ENCODE measurements around the gene ETFA. TPM values are rescaled to one million over a fixed set of nuclear protein-coding genes. Genes with fewer than 3 reads are reported as not detected.
A peak's percentile ranks its signal among the peaks of the same experiment; 100 is the strongest.

ETFA gene
- total RNA-seq, result 100 to 1,000 TPM; 108 to 111 TPM

- DNase-seq (peak; percentile 95), ATAC-seq (peak; percentile 99)
- Mint-ChIP-seq H3K27ac (peak within 1 kb of the TSS; percentile 84), H3K27me3 (ENCODE audit: low read depth) (no peaks in the 10 kb centered on the region), H3K36me3 (ENCODE audit: low read depth) (peaks cover 13% of the 10 kb centered on the region), H3K4me1 (ENCODE audit: low read depth) (peaks cover 27% of the 10 kb centered on the region), H3K9me3 (ENCODE audit: insufficient read depth) (no peaks in the 10 kb centered on the region), H3K4me3 (peak within 1 kb of the TSS; percentile 92)
- CTCF ChIA-PET, result interaction anchor here (2.1 kb wide), 1 partner anchor 25 kb away, joined by 8 read pairs; no protein-coding TSS in a partner anchor
- POLR2A ChIA-PET, result interaction anchor here (0.7 to 1.5 kb wide), 3 partner anchors 32 to 1232 kb away, joined by 3 to 6 read pairs (median 3); no protein-coding TSS in a partner anchor
Observed at GRCh38 chr15:76311100-76311953, at the start of gene ETFA. ETFA (minus strand) TSS chr15:76311469; CDS start chr15:76311388, 81 bp downstream.

GRCh38 chr15:76360416-76360815, 49.1 kb upstream of the ETFA start:
- Mint-ChIP-seq H3K9me3 (ENCODE audit: insufficient read depth) (no peaks in the 10 kb centered on the region), H3K27ac (no peak overlapping the region), H3K4me1 (ENCODE audit: low read depth) (no peaks in the 10 kb centered on the region), H3K27me3 (ENCODE audit: low read depth) (no peaks in the 10 kb centered on the region), H3K4me3 (no peak overlapping the region), H3K36me3 (ENCODE audit: low read depth) (no peaks in the 10 kb centered on the region)
- no peak for ATAC-seq
- ChIA-PET CTCF (no interaction called here), POLR2A (no interaction called here)
- DNase-seq, result no peak

GRCh38 chr15:76359152-76359551, 47.9 kb upstream of the ETFA start:
- Mint-ChIP-seq H3K4me1 (ENCODE audit: low read depth) (no peaks in the 10 kb centered on the region), H3K36me3 (ENCODE audit: low read depth) (no peaks in the 10 kb centered on the region), H3K9me3 (ENCODE audit: insufficient read depth) (no peaks in the 10 kb centered on the region), H3K27me3 (ENCODE audit: low read depth) (no peaks in the 10 kb centered on the region), H3K27ac (no peak overlapping the region), H3K4me3 (no peak overlapping the region)
- CTCF ChIA-PET, result no interaction called here
- POLR2A ChIA-PET, result no interaction called here
- DNase-seq (no peak), ATAC-seq (no peak)

- H3K9me3 Mint-ChIP-seq (ENCODE audit: insufficient read depth), result no peaks in the 10 kb centered on the region
- DNase-seq, result no peak
- H3K4me3 Mint-ChIP-seq, result no peak overlapping the region
- no peak for ATAC-seq
- CTCF ChIA-PET, result no interaction called here
- H3K36me3 Mint-ChIP-seq (ENCODE audit: low read depth), result no peaks in the 10 kb centered on the region
- H3K4me1 Mint-ChIP-seq (ENCODE audit: low read depth), result no peaks in the 10 kb centered on the region
- no peaks in the 10 kb centered on the region for H3K27me3 Mint-ChIP-seq (ENCODE audit: low read depth)
- no peak overlapping the region for H3K27ac Mint-ChIP-seq
- POLR2A ChIA-PET, result no interaction called here
Observed at GRCh38 chr15:76358453-76358852, 47.2 kb upstream of the ETFA start.

- DNase-seq, result no peak
- Mint-ChIP-seq H3K27me3 (ENCODE audit: low read depth) (peaks cover 3% of the 10 kb centered on the region), H3K4me3 (no peak overlapping the region), H3K27ac (no peak overlapping the region), H3K4me1 (ENCODE audit: low read depth) (no peaks in the 10 kb centered on the region), H3K36me3 (ENCODE audit: low read depth) (no peaks in the 10 kb centered on the region), H3K9me3 (ENCODE audit: insufficient read depth) (no peaks in the 10 kb centered on the region)
- CTCF ChIA-PET, result no interaction called here
- POLR2A ChIA-PET, result interaction anchor here (0.5 kb wide), 1 partner anchor 347 kb away, joined by 5 read pairs; no protein-coding TSS in a partner anchor
- no peak for ATAC-seq
Observed at GRCh38 chr15:76354823-76355440, 43.7 kb upstream of the ETFA start.

GRCh38 chr15:76353903-76354302, 42.6 kb upstream of the ETFA start:
- Mint-ChIP-seq H3K4me3 (no peak overlapping the region), H3K4me1 (ENCODE audit: low read depth) (no peaks in the 10 kb centered on the region), H3K9me3 (ENCODE audit: insufficient read depth) (no peaks in the 10 kb centered on the region), H3K27me3 (ENCODE audit: low read depth) (peaks cover 10% of the 10 kb centered on the region), H3K36me3 (ENCODE audit: low read depth) (no peaks in the 10 kb centered on the region), H3K27ac (no peak overlapping the region)
- CTCF ChIA-PET, result no interaction called here
- DNase-seq, result no peak
- POLR2A ChIA-PET, result no interaction called here
- ATAC-seq, result no peak

- ATAC-seq (no peak), DNase-seq (no peak)
- H3K27ac Mint-ChIP-seq, result no peak overlapping the region
- ChIA-PET CTCF (no interaction called here), POLR2A (no interaction called here)
- no peaks in the 10 kb centered on the region for H3K9me3 Mint-ChIP-seq (ENCODE audit: insufficient read depth)
- no peaks in the 10 kb centered on the region for H3K4me1 Mint-ChIP-seq (ENCODE audit: low read depth)
- H3K27me3 Mint-ChIP-seq (ENCODE audit: low read depth), result peaks cover 10% of the 10 kb centered on the region
- H3K36me3 Mint-ChIP-seq (ENCODE audit: low read depth), result peaks cover 2% of the 10 kb centered on the region
- no peak overlapping the region for H3K4me3 Mint-ChIP-seq
Observed at GRCh38 chr15:76353023-76353577, 41.8 kb upstream of the ETFA start.

GRCh38 chr15:76349301-76350070, 38.2 kb upstream of the ETFA start:
- peaks cover 11% of the 10 kb centered on the region for H3K4me1 Mint-ChIP-seq (ENCODE audit: low read depth)
- H3K36me3 Mint-ChIP-seq (ENCODE audit: low read depth), result peaks cover 7% of the 10 kb centered on the region
- CTCF ChIA-PET, result no interaction called here
- no peak overlapping the region for H3K27ac Mint-ChIP-seq
- DNase-seq, result no peak
- POLR2A ChIA-PET, result interaction anchor here (0.7 to 1.2 kb wide), 2 partner anchors 12 to 48 kb away, joined by 3 read pairs; no protein-coding TSS in a partner anchor
- H3K4me3 Mint-ChIP-seq, result no peak overlapping the region
- H3K27me3 Mint-ChIP-seq (ENCODE audit: low read depth), result peaks cover 31% of the 10 kb centered on the region
- H3K9me3 Mint-ChIP-seq (ENCODE audit: insufficient read depth), result no peaks in the 10 kb centered on the region
- ATAC-seq, result no peak

GRCh38 chr15:76347482-76348055, 36.3 kb upstream of the ETFA start:
- Mint-ChIP-seq H3K36me3 (ENCODE audit: low read depth) (peaks cover 7% of the 10 kb centered on the region), H3K4me3 (no peak overlapping the region), H3K27me3 (ENCODE audit: low read depth) (peaks cover 46% of the 10 kb centered on the region), H3K27ac (no peak overlapping the region), H3K4me1 (ENCODE audit: low read depth) (peaks cover 19% of the 10 kb centered on the region), H3K9me3 (ENCODE audit: insufficient read depth) (no peaks in the 10 kb centered on the region)
- no peak for ATAC-seq
- no peak for DNase-seq
- ChIA-PET CTCF (no interaction called here), POLR2A (no interaction called here)

GRCh38 chr15:76346669-76347481, 35.6 kb upstream of the ETFA start:
- Mint-ChIP-seq H3K27me3 (ENCODE audit: low read depth) (peaks cover 48% of the 10 kb centered on the region), H3K27ac (no peak overlapping the region), H3K4me3 (peak overlapping the region; percentile 28), H3K4me1 (ENCODE audit: low read depth) (peaks cover 22% of the 10 kb centered on the region), H3K36me3 (ENCODE audit: low read depth) (peaks cover 7% of the 10 kb centered on the region), H3K9me3 (ENCODE audit: insufficient read depth) (no peaks in the 10 kb centered on the region)
- ChIA-PET POLR2A (no interaction called here), CTCF (no interaction called here)
- ATAC-seq (peak; percentile 42), DNase-seq (no peak)

Measured in activated CD8-positive, alpha-beta T cell treated with anti-CD3 and anti-CD28 coated beads, Interleukin-2, amount 10 ng/mL, durations not matched to agents 7 days and 5 days (primary cell).